A549 (cell line): ENCODE data around the gene EFHD1. TPM values are rescaled to one million over a fixed set of nuclear protein-coding genes. Genes with fewer than 3 reads are reported as not detected.

Source experiments
- ATAC-seq, 2 experiments: fragments of 200-7000 bp in 1 of 2; fragments of >200 bp in 1 of 2; cut with Nextera tagmentation in 1 of 2; cut with Tn5 transposase in 1 of 2; 3 replicates each; pipeline versions ENCODE4 v1.8.0 to v1.9.1; 2018 to 2020; ENCODE audit warnings: mild to moderate bottlenecking in 1 of 2, moderate library complexity in 1 of 2
- CTCF ChIA-PET: fragments of 300-600 bp; sonication (Branson Sonifier 250); formaldehyde crosslinking; extraction: SDS; loops from one replicate; lab custom pipeline; 2021; ENCODE audit warnings: antibody characterized with exemption, inconsistent platforms; lab: Yijun Ruan, JAX
- POLR2A ChIA-PET: fragments of 350-600 bp; formaldehyde crosslinking; extraction: SDS; loops from one replicate; lab custom pipeline; 2021; ENCODE audit warnings: antibody characterized with exemption, inconsistent platforms; lab: Yijun Ruan, JAX
- DNase-seq, 2 experiments: peaks; one replicate each; pipeline versions ENCODE4 v3.0.0 to v3.0.0-alpha.2; 2011 to 2016; ENCODE audit warnings: low read depth in 1 of 2, low spot score in 1 of 2
- FAIRE-seq: peaks from 2 replicates; lab custom pipeline; 2011; peaks lifted over from hg19 to GRCh38; lab: Jason Lieb, UNC
- H3K27ac ChIP-seq, 2 experiments: fragments of >200 bp; sonication (Bioruptor Twin); formaldehyde crosslinking; 3 replicates each; pipeline ENCODE4 v1.5.1; 2016 to 2017
- H3K4me1 ChIP-seq: fragments of >200 bp; sonication (Bioruptor Twin); formaldehyde crosslinking; 3 replicates; pipeline ENCODE4 v1.6.1; 2016
- H3K4me2 ChIP-seq: fragments of >200 bp; sonication (Bioruptor Twin); formaldehyde crosslinking; 3 replicates; pipeline ENCODE4 v1.6.1; 2016
- H3K4me3 ChIP-seq: fragments of >200 bp; sonication (Bioruptor Twin); formaldehyde crosslinking; 3 replicates; pipeline ENCODE4 v1.5.1; 2016
- H3K9me3 ChIP-seq: fragments of >200 bp; sonication (Bioruptor Twin); formaldehyde crosslinking; 3 replicates; pipeline ENCODE4 v1.6.1; 2016
- CBX8 ChIP-seq: fragments of 200-600 bp; sonication (generic); IDR thresholded peaks from 2 replicates; pipeline ENCODE4 v1.6.1; 2016
- CEBPB ChIP-seq, 2 experiments: fragments of >200 bp in 1 of 2; sonication (Bioruptor Twin) in 1 of 2; formaldehyde crosslinking in 1 of 2; IDR thresholded peaks; 2 replicates each; pipeline ENCODE4 v1.6.1; 2012 to 2016
- EHF ChIP-seq: fragments of 250-450 bp; sonication (Bioruptor Pico); IDR thresholded peaks from 2 replicates; pipeline ENCODE4 v1.5.0; 2020; ENCODE audit warnings: mild to moderate bottlenecking
- EHMT2 ChIP-seq: fragments of 200-600 bp; sonication (generic); IDR thresholded peaks from 2 replicates; pipeline ENCODE4 v1.6.1; 2016; ENCODE audit warnings: antibody characterized with exemption, low read depth, mild to moderate bottlenecking, moderate library complexity
- FOSL2 ChIP-seq, 2 experiments: fragments of 450-650 bp in 1 of 2; fragments of >200 bp in 1 of 2; sonication (Bioruptor Twin) in 1 of 2; formaldehyde crosslinking; IDR thresholded peaks; 2 replicates each; pipeline versions ENCODE4 v1.5.0 to v1.6.1; 2016 to 2020; ENCODE audit warnings: mild to moderate bottlenecking in 1 of 2, moderate library complexity in 1 of 2
- GATA3 ChIP-seq: IDR thresholded peaks from 2 replicates; pipeline ENCODE4 v1.6.1; 2012; ENCODE audit warnings: borderline replicate concordance
- MAFK ChIP-seq: fragments of 450-650 bp; IDR thresholded peaks from 2 replicates; pipeline ENCODE4 v1.6.1; 2014; ENCODE audit not compliant: partially characterized antibody
- NFE2L2 ChIP-seq: fragments of 150-350 bp; conservative IDR thresholded peaks from 2 replicates; pipeline ENCODE4 v1.6.1; 2014; ENCODE audit warnings: low read length
- NR3C1 ChIP-seq: fragments of >200 bp; sonication (Bioruptor Twin); formaldehyde crosslinking; IDR thresholded peaks from 3 replicates; pipeline ENCODE4 v1.6.1; 2017
- POLR2AphosphoS2 ChIP-seq: conservative IDR thresholded peaks from 2 replicates; pipeline ENCODE4 v1.6.1; 2012; ENCODE audit warnings: low read length, improper control_type of control experiment, inconsistent platforms
- RAD21 ChIP-seq, 2 experiments: fragments of >200 bp in 1 of 2; sonication (Bioruptor Twin) in 1 of 2; formaldehyde crosslinking in 1 of 2; IDR thresholded peaks in 1 of 2; conservative IDR thresholded peaks in 1 of 2; 2 replicates in 1 of 2; 3 replicates in 1 of 2; pipeline ENCODE4 v1.6.1; 2012 to 2018; ENCODE audit warnings: inconsistent platforms in 1 of 2
- RARB ChIP-seq: fragments of 250-450 bp; sonication (Bioruptor Pico); IDR thresholded peaks from 2 replicates; pipeline ENCODE4 v1.8.0; 2021; ENCODE audit warnings: mild to moderate bottlenecking, moderate library complexity
- RCOR1 ChIP-seq: fragments of 150-350 bp; IDR thresholded peaks from 2 replicates; pipeline ENCODE4 v1.6.1; 2014; ENCODE audit warnings: antibody characterized with exemption, low read length, low read depth
- RNF2 ChIP-seq: fragments of 200-600 bp; sonication (generic); IDR thresholded peaks from 2 replicates; pipeline ENCODE4 v1.6.1; 2016; ENCODE audit warnings: low read depth, mild to moderate bottlenecking, antibody characterized with exemption, moderate library complexity, borderline replicate concordance
- SMC3 ChIP-seq: fragments of >200 bp; sonication (Bioruptor Twin); formaldehyde crosslinking; IDR thresholded peaks from 3 replicates; pipeline ENCODE4 v1.6.1; 2018; ENCODE audit warnings: inconsistent platforms
- ZFP36 ChIP-seq: fragments of 450-650 bp; IDR thresholded peaks from 2 replicates; pipeline ENCODE4 v1.6.1; 2014; ENCODE audit warnings: borderline replicate concordance; ENCODE audit not compliant: partially characterized antibody
- WGBS: methylation state at CpG from one replicate; pipeline ENCODE4 v1.1.6; 2017; ENCODE audit errors: missing lambda C conversion rate; 5-methylcytosine and 5-hydroxymethylcytosine counted together
- polyA plus RNA-seq, 4 experiments: library from polyadenylated mRNA; depleted of rRNA in 3 of 4; stranded (reverse); fragments of >200 nt; fragmentation: RNase III in 1 of 4; extraction: RNeasy Plus Mini Kit Qiagen cat#74134 plus additional on column Dnase treatment in 1 of 4; gene quantifications; 2 replicates in 3 of 4; 3 replicates in 1 of 4; pipeline ENCODE4 v1.2.3, GENCODE V29; 2011 to 2017
- TF ChIP-seq, protein P1 (sequence below): fragments of >200 bp; sonication (Bioruptor Twin); formaldehyde crosslinking; IDR thresholded peaks from 3 replicates; pipeline ENCODE4 v1.5.1; 2016
- TF ChIP-seq, protein P2 (sequence below): fragments of 150-350 bp; IDR thresholded peaks from 2 replicates; pipeline ENCODE4 v1.6.1; 2014; ENCODE audit warnings: low read depth, mild to moderate bottlenecking, low read length

EFHD1 gene
- polyA plus RNA-seq, 2 of the 4 experiments (the other 2 are of a cell fraction): 1.5 to 2.3 TPM

DNA sequence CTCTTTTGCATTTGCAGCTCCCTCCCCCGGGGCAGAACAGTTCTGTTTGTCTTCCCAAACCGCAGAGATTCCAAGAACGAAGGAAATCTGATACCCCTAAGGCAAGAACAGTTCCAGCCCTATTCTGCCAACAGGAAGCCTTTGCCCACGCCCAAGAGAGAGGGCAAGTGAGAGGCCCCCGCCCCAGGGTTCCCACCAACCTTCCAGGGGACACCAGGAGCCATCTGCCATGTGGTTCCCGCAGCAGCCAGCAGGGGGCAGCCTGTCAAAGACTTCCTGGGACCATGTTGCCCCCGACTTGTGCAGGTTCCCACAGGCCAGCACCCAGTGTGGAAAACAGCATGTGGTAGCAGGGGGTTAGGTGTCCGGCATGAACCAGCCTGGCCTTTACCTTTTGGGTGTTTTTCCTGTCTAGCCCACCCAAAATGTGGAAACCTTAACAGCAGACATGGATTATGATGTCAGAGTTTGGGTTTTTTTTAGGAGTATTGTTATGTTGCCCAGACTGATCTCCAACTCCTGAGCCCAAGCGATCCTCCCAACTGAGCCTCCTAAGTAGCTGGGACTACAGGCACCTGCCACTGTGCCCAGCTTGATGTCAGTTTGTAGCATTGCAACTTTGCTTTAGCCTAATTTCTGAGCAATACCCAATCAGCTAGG lies 21.7 kb upstream of the EFHD1 start:
- Histone ChIP-seq H3K27ac (peak overlapping the region in 1 of 2 experiments; percentile 22; a peak in 1 of 6 replicates), H3K4me1 (0 out of 3 replicates have a peak, but pooled peaks cover 2% of the 10 kb centered on the region), H3K4me2 (no peak overlapping the region), H3K9me3 (no peaks in the 10 kb centered on the region), H3K4me3 (no peak overlapping the region)
- ChIA-PET POLR2A (no interaction called here), CTCF (interaction anchor here (0.5 to 3.4 kb wide), 11 partner anchors 13 to 112 kb away, joined by 3 to 21 read pairs (median 3); no protein-coding TSS in a partner anchor)
- FAIRE-seq (no peak), DNase-seq (peak; percentile 52 to 73), ATAC-seq (peak; percentile 64 to 85)
- TF ChIP-seq RAD21 (conservative IDR thresholded peaks at IDR 0.05 in 1 of 2, IDR thresholded peaks at IDR 0.05 in 1 of 2): peak; percentile 46 to 56; a peak in 4 of 5 replicates
- TF ChIP-seq EHMT2: no peak
- peak; percentile 50 for TF ChIP-seq SMC3
- TF ChIP-seq, protein P1, sequence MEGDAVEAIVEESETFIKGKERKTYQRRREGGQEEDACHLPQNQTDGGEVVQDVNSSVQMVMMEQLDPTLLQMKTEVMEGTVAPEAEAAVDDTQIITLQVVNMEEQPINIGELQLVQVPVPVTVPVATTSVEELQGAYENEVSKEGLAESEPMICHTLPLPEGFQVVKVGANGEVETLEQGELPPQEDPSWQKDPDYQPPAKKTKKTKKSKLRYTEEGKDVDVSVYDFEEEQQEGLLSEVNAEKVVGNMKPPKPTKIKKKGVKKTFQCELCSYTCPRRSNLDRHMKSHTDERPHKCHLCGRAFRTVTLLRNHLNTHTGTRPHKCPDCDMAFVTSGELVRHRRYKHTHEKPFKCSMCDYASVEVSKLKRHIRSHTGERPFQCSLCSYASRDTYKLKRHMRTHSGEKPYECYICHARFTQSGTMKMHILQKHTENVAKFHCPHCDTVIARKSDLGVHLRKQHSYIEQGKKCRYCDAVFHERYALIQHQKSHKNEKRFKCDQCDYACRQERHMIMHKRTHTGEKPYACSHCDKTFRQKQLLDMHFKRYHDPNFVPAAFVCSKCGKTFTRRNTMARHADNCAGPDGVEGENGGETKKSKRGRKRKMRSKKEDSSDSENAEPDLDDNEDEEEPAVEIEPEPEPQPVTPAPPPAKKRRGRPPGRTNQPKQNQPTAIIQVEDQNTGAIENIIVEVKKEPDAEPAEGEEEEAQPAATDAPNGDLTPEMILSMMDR: peak; percentile 73
- WGBS: 35% methylated on average over 6 of the region's 9 CpGs

DNA sequence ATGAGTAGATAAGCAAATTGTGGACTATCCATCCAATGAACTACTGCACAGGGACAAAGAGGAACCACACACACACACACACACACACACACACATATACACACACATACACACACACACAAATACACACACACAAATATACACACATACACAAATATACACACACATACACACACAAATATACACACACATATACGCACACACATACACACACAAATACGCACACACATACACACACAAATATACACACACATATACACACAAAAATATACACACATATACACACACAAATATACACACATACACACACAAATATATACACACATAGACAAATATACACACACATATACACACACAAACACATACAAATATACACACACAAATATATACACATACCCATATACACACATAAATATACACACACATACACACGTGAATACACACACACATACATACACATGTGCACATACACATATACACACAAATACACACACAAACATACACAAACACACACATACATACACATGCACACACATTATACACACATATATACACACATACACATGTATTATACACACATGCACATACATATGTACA lies 19.8 kb upstream of the EFHD1 start:
- CTCF ChIA-PET: interaction anchor here (3.4 kb wide), 1 partner anchor 11 kb away, joined by 21 read pairs; no protein-coding TSS in a partner anchor
- TF ChIP-seq, protein P1: no peak
- TF ChIP-seq POLR2AphosphoS2: no peak
- no peak for TF ChIP-seq NFE2L2
- no peak for TF ChIP-seq ZFP36
- no peak for TF ChIP-seq EHF
- no peak for TF ChIP-seq CBX8
- TF ChIP-seq RARB (CRISPR knock-in tag): no peak
- no peak for TF ChIP-seq RNF2
- no peak for TF ChIP-seq NR3C1
- no peak for TF ChIP-seq SMC3
- no peak for TF ChIP-seq RAD21 (conservative IDR thresholded peaks at IDR 0.05 in 1 of 2, IDR thresholded peaks at IDR 0.05 in 1 of 2)
- TF ChIP-seq CEBPB (IDR thresholded peaks at IDR 0.05): no peak
- TF ChIP-seq FOSL2 (IDR thresholded peaks at IDR 0.05): no peak
- TF ChIP-seq FOSL2 (CRISPR knock-in tag; IDR thresholded peaks at IDR 0.05): no peak
- TF ChIP-seq GATA3: no peak
- ATAC-seq (no peak), FAIRE-seq (no peak), DNase-seq (no peak)
- H3K4me1 ChIP-seq: 0 out of 3 replicates have a peak, but pooled peaks cover 2% of the 10 kb centered on the region
- no peak overlapping the region for H3K4me2 ChIP-seq
- POLR2A ChIA-PET: no interaction called here
- H3K4me3 ChIP-seq: no peak overlapping the region
- 45% methylated on average over 3 of the region's 3 CpGs for WGBS
- no peaks in the 10 kb centered on the region for H3K9me3 ChIP-seq
- no peak overlapping the region for H3K27ac ChIP-seq

DNA sequence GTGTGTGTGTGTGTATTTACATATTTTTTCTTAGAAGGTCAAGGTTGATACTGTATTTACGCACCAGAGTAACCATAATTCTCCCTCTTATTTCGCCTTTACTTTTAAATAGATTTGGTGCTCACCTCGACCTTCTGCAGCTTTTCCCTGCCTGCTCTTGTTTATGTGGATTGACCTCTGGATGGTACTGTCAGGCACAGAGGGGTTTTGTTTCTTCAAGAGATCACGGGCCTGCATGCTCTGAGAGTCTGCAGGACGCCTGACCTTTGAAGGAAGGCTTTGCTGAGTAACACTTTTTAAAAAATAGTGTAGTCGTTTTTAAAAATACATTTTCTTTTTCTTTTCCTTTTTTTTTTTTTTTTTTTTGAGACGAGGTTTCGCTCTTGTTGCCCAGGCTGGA lies 18.1 kb upstream of the EFHD1 start:
- TF ChIP-seq, protein P2, sequence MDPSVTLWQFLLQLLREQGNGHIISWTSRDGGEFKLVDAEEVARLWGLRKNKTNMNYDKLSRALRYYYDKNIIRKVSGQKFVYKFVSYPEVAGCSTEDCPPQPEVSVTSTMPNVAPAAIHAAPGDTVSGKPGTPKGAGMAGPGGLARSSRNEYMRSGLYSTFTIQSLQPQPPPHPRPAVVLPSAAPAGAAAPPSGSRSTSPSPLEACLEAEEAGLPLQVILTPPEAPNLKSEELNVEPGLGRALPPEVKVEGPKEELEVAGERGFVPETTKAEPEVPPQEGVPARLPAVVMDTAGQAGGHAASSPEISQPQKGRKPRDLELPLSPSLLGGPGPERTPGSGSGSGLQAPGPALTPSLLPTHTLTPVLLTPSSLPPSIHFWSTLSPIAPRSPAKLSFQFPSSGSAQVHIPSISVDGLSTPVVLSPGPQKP: no peak
- TF ChIP-seq RCOR1: no peak
- TF ChIP-seq MAFK: no peak
- H3K27ac ChIP-seq: no peak overlapping the region
- ATAC-seq: no peak
- POLR2A ChIA-PET: no interaction called here
- no peak overlapping the region for H3K4me3 ChIP-seq
- H3K4me1 ChIP-seq: 0 out of 3 replicates have a peak, but pooled peaks cover 2% of the 10 kb centered on the region
- FAIRE-seq: no peak
- no peak for DNase-seq
- CTCF ChIA-PET: interaction anchor here (0.5 to 0.7 kb wide), 2 partner anchors 25 to 614 kb away, joined by 4 to 5 read pairs; no protein-coding TSS in a partner anchor
- no peaks in the 10 kb centered on the region for H3K9me3 ChIP-seq
- WGBS: 57% methylated on average over 8 of the region's 8 CpGs
- H3K4me2 ChIP-seq: no peak overlapping the region
